Middle frontal gyrus (tissue), 1 donor: Measurements from ENCODE around the gene ALG6.
"Not testable (repeated sequence)": the region's sequence is repeated elsewhere in the genome, so short reads cannot be mapped to it uniquely, and the experiment has no call there.

Experiments
- DNase-seq: peaks from one replicate; pipeline ENCODE4 v3.0.0-alpha.2; 2015; ENCODE audit warnings: low spot score; ENCODE audit errors: extremely low spot score

Gene ALG6

GRCh38 chr1:63413394-63413793, 46.0 kb downstream of the ALG6 start:
- DNase-seq: no peak

DNA sequence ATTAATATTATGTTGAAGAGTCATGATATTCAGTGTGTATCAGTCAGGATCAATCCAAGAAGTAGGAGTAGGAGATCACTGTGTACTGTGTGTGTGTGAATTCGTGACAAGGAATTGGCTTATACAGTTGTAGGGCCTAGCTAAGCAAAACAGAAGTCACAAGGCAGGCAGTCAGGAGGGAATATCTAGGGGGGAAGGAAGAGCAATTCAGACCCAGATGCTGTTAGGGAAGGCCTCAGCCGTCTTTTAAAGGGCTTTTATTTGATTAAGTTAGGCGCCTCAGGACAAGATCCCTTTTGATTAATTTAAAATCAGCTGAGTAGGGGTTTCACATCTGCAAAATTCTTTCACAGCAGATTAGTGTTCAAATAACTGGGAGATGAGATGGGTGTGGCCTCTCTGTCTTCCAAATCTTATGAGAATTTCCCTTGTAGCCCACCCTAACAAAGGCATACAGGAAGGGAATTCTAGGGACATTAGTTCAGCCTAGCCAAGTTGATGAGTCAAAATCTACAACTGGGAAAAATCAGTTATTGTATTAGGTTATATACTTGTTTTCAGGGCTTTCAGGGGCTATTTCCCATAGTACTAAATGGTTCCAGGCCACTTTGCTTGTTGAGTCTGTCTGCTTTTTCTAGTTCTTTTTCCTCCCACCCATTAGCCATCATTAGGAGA, 47.4 kb downstream of the ALG6 start:
- no peak for DNase-seq

DNA sequence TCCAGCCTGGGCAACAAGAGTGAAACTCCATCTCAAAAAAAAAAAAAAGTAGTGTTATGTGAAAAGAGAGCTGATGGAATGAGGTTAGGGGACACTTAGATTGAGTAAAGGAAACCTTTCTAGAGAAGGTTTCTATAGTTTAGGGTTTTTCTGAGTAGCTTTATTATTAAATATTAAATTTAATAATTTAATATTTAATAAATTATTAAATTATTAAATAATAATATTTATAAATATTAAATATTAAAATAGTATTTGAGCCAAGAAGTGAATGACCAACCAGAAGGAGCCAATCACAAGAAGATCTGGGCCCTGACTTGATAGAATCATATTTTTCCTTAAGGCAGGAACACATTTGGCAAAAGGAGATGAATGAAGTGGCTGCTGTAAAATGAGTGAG, 50.7 kb downstream of the ALG6 start:
- no peak for DNase-seq

DNA sequence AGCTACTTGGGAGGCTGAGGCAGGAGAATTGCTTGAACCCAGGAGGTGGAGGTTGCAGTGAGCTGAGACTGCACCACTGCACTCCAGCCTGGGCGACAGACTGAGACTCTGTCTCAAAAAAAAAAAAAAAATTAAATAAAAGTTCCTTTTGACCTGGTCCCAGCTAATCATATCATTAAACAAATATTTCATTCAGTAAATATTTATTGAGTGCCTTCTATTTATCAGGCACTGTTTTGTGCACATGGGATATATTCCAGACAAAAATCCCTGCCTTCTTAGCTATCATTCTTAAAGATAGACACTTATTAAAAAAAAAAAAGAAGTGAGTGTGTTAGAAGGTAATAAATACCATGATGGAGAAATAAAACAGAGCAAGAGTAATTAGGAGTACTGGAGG, 53.3 kb downstream of the ALG6 start:
- DNase-seq: not testable (repeated sequence)

DNA sequence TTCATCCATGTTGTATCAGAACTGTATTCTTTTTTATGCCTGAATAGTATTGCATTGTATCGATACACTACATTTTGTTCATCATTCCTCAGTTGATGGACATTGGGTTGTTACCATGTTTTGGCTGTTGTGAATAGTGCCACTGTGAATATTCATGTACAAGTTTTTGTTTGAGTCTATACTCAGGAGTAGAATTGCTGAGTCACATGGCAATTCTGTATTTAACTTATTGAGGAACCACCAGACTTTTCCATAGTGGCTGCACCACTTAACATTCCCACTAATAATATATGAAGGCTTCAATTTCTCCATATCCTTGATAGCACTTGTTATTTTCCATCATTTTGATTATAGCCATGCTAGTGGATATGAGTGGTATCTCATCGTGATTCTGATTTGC, 56.2 kb downstream of the ALG6 start:
- DNase-seq: no peak

- no peak for DNase-seq
Observed at GRCh38 chr1:63428815-63429214, 61.4 kb downstream of the ALG6 start.

- no peak for DNase-seq
Observed at GRCh38 chr1:63429281-63429680, 61.9 kb downstream of the ALG6 start.

DNA sequence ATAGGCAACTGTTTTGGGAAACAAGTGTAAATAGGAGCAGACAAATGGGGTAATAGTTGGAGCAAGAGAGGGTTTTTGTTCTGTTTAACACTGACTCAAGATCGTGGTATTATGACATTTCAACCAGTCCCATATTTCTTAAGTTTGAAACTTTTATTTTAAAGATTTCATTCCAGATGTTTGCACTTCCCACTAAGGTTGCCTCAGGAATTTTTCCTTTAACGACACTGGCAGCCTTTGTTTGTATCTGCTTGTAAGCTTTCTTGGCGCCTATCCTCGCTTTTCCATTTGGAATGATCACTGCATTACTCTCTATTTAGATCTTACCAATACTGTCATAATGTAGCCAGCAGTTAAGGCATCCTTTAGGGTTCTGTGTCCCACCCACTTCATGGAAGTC, 67.7 kb downstream of the ALG6 start:
- no peak for DNase-seq

DNA sequence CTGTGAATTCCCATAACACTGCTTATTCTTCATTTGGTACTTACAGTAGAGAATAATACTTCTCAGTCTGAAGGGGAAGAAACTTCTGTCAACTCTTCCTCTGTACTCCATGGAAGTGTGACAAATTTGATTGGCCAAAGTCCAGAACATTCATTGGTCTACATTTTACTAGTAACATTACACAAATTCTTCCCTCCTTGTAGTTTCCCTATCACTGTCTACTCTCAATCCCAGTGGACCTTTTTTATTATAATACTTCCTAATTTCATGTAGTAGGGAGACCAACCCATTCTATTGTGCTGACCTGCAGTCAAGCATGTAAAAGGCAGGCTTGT, 74.7 kb downstream of the ALG6 start:
- no peak for DNase-seq

- no peak for DNase-seq
Observed at GRCh38 chr1:63448731-63449246, 81.4 kb downstream of the ALG6 start.

GRCh38 chr1:63450416-63450815, 83.0 kb downstream of the ALG6 start:
- DNase-seq: no peak

DNA sequence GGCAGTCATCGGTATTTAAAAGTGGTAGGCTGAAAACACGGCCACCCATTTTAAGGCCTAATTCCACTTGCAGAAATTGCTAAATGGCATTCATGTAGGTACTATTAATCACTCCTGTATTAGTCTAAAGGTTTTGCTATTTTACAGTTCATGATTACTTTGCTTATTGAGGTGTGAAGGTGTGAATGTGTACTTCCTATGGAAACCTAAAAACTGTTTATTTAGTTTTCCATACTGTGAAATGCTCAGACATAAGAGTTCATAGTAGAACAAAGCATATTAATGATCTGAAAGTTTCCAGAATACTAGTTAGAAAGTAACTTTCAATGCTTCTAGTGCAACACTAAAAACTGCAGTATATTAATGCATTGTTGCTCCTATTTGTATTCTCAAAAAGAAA, 85.8 kb downstream of the ALG6 start:
- no peak for DNase-seq

GRCh38 chr1:63454269-63454668, 86.8 kb downstream of the ALG6 start:
- DNase-seq: no peak

DNA sequence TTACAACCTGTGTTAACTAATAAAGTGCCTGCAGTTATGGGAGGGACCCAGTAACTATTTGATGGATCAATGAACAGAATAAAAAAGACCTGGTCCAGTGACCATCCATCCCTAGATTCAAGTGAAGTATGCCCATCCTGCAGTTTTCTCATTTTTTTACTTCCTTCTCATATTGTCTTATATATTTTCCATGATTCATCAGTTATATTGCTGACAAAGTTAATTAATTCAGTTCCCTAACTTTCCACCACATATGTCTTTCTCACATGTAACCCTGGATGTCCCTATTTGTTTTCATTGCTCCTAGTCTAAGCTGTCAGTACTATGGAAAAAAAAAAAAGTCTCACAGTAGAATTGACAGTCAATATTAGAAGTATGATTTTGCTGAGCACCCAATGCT, 91.3 kb downstream of the ALG6 start:
- no peak for DNase-seq

DNA sequence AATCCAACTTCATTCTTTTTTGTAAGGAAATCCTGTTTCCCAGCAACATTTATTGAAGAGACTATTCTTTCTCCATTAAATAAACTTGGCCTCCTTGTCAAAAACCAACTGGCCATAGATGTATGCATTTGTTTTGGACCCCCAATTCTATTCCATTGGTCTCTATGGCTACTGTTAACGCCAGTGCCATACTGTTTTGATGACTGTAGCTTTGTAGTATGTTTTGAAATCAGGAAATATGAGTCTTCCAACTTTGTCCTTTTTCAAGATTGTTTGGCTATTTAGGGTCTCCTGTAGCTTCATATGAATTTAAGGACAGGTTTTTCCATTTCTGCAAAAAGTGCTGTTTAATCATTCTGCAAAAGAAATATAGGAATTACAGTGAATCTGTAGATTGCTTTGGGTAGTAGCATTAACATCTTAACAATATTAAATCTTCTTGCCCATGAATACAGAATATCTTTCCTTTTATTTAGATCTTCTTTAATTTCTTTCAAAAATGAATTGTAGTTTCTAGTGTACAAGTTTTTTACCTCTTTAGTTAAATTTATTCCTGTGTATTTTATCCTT, 94.3 kb downstream of the ALG6 start:
- no peak for DNase-seq

GRCh38 chr1:63463248-63463647, 95.8 kb downstream of the ALG6 start:
- DNase-seq: no peak

DNA sequence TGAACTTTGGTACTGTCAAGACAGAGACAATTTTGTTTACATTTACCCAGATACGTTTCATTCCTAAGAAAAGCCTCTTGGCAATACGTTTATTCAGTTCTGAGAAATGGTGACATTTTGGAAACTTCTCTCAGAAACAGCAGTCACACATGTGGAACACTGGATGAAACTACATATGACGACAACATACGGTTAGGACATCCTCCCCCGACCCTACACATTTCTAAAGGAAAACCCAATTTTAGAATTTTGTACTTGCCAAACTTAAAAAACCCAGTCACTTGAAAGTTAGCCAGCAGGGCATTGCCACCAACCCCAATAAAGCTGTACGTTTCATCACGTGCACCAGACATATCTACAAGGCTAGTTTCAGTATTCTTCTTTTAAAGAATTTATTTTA, 98.8 kb downstream of the ALG6 start:
- no peak for DNase-seq

- DNase-seq: no peak
Observed at GRCh38 chr1:63466759-63467158, 99.3 kb downstream of the ALG6 start.

DNA sequence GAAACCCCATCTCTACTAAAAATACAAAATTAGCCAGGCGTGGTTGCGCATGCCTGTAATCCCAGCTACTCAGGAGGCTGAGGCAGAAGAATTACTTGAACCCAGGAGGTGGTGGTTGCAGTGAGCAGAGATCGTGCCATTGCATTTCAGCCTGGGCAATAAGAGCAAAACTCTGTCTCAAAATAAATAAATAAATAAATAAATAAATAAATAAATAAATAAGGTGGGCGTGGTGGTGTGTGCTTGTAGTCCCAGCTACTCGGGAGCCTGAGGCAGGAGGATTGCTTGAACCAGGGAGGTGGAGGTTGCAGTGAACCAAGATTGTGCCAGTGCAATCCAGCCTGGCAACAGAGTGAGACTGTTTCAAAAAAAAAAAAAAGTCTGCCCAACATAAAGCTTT, 101.3 kb downstream of the ALG6 start:
- not testable (repeated sequence) for DNase-seq

DNA sequence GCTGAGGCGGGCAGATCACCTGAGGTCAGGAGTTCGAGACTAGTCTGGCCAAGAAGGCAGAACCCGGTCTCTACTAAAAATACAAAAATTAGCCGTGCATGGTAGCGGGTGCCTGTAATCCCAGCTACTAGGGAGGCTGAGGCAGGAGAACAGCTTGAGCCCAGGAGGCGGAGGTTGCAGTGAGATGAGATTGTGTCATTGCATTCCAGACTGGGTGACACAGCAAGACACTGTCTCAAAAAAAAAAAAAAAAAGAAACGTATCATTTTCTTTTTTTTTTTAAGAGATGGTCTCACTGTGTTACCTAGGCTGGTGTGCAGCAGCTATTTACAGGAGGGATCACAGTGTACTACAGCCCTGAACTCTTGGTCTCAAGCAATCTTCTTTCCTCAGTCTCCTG, 108.3 kb downstream of the ALG6 start:
- no peak for DNase-seq

DNA sequence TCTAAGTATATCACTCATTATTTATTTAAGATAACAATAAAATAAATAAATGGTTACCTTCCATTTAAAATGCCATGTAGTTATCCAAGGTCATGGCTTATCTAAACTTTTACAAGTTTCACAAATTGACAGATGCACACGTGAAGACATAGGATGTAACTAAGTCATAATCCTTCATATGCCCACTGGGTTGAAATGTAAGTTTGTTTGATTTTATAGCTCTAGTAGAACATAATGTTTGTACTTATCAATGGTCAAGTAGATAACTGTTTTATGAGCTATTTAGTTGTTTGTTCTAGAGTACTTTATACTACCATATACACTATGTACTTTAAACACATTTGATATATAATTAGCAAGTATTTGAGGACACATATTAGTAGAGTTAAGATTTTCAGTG, 112.6 kb downstream of the ALG6 start:
- no peak for DNase-seq

- DNase-seq: no peak
Observed at GRCh38 chr1:63486629-63487028, 119.2 kb downstream of the ALG6 start.

GRCh38 chr1:63487336-63488065, 120.1 kb downstream of the ALG6 start:
- no peak for DNase-seq
